ENCODE results near the gene BCAR1.
"Not testable (repeated sequence)": the region's sequence is repeated elsewhere in the genome, so short reads cannot be mapped to it uniquely, and the experiment has no call there.

The BCAR1 gene

GRCh38 chr16:75282466-75283281 is 31.2 kb upstream of the BCAR1 start:
- Histone ChIP-seq H3K27ac (ENCODE audit: low read depth, low read length) (no peak overlapping the region), H3K4me1 (ENCODE audit: control insufficient read depth, insufficient read depth, low read length) (no peaks in the 10 kb centered on the region), H3K27me3 (ENCODE audit: control insufficient read depth, insufficient read depth, low read length) (no peaks in the 10 kb centered on the region), H3K4me3 (ENCODE audit: low read length) (no peak overlapping the region), H3K9ac (ENCODE audit: low read length) (no peak overlapping the region), H3K36me3 (ENCODE audit: control insufficient read depth, insufficient read depth, low read length) (no peaks in the 10 kb centered on the region)

DNA sequence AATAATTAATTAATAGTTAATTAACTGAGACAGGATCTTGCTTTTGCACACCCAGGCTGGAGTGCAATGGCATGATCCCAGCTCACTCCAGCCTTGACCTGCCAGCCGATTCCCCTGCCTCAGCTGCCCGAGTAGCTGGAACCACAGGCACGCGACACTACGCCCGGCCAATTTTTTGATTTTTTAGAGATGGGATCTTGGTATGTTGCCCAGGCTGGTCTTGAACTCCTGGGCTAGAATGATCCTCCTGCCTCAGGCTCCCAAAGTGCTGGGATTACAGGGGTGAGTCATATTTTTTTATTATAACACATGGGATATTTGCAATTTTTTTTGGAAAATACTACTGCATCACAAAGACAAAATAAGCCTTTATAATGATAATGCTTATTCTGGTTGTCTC is 30.4 kb upstream of the BCAR1 start:
- H3K9ac ChIP-seq (ENCODE audit: low read length): no peak overlapping the region
- H3K27me3 ChIP-seq (ENCODE audit: control insufficient read depth, insufficient read depth, low read length): no peaks in the 10 kb centered on the region
- no peaks in the 10 kb centered on the region for H3K36me3 ChIP-seq (ENCODE audit: control insufficient read depth, insufficient read depth, low read length)
- H3K4me1 ChIP-seq (ENCODE audit: control insufficient read depth, insufficient read depth, low read length): no peaks in the 10 kb centered on the region
- no peak overlapping the region for H3K27ac ChIP-seq (ENCODE audit: low read depth, low read length)
- H3K4me3 ChIP-seq (ENCODE audit: low read length): no peak overlapping the region

GRCh38 chr16:75281009-75281408 is 29.6 kb upstream of the BCAR1 start:
- not testable (repeated sequence) for H3K27ac ChIP-seq (ENCODE audit: low read depth, low read length); H3K36me3 ChIP-seq (ENCODE audit: control insufficient read depth, insufficient read depth, low read length); H3K4me3 ChIP-seq (ENCODE audit: low read length); H3K4me1 ChIP-seq (ENCODE audit: control insufficient read depth, insufficient read depth, low read length); H3K9ac ChIP-seq (ENCODE audit: low read length); H3K27me3 ChIP-seq (ENCODE audit: control insufficient read depth, insufficient read depth, low read length)

GRCh38 chr16:75280331-75280804 is 28.9 kb upstream of the BCAR1 start:
- H3K4me3 ChIP-seq (ENCODE audit: low read length): no peak overlapping the region
- H3K4me1 ChIP-seq (ENCODE audit: control insufficient read depth, insufficient read depth, low read length): no peaks in the 10 kb centered on the region
- H3K9ac ChIP-seq (ENCODE audit: low read length): no peak overlapping the region
- H3K27ac ChIP-seq (ENCODE audit: low read depth, low read length): no peak overlapping the region
- no peaks in the 10 kb centered on the region for H3K27me3 ChIP-seq (ENCODE audit: control insufficient read depth, insufficient read depth, low read length)
- H3K36me3 ChIP-seq (ENCODE audit: control insufficient read depth, insufficient read depth, low read length): no peaks in the 10 kb centered on the region

- no peak overlapping the region for H3K27ac ChIP-seq (ENCODE audit: low read depth, low read length)
- H3K4me3 ChIP-seq (ENCODE audit: low read length): no peak overlapping the region
- H3K36me3 ChIP-seq (ENCODE audit: control insufficient read depth, insufficient read depth, low read length): no peaks in the 10 kb centered on the region
- H3K9ac ChIP-seq (ENCODE audit: low read length): no peak overlapping the region
- no peaks in the 10 kb centered on the region for H3K27me3 ChIP-seq (ENCODE audit: control insufficient read depth, insufficient read depth, low read length)
- H3K4me1 ChIP-seq (ENCODE audit: control insufficient read depth, insufficient read depth, low read length): no peaks in the 10 kb centered on the region
Observed at GRCh38 chr16:75279305-75279704, 27.9 kb upstream of the BCAR1 start.

DNA sequence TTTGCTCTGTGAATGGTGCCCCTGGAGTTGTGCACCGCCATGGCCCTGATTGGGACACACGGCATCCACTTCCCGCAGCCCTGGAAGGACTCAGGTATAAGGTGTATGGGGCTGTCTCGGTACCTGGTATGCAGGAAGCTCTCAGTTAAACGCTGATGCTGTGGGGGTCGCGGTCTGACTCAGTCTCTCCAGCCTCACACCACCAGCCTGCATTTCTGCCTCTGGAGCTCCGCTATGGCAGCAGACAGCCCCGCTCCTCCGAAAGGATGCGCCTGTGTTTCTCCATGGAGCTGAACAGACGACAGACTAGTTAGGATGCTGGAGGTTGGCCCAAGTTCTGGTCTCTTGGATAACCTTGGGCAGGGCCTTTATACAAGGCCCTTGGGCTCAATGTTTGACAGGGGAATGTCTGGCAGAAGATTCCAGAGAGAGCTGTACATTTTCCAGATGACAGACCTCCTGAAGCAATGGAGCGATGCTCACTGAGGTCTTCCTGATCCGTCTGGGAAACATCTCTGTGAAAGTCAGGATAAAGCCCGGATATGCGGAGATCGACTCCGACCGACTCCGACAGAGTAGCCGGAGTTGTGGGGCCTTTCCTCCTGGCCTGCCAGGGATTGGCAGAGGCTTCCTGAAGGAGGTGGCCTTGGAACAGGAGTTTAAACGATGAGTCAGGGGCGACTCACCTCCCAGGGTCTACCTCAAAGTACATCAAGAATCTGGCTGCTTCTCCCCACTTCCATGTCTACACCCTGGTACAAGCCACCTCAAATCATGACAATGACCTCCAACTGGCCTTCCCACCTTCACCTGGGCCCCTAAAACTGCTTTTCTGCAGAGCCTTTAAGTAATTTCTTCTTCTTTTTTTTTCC is 21.9 kb upstream of the BCAR1 start:
- no peaks in the 10 kb centered on the region for H3K27me3 ChIP-seq (ENCODE audit: control insufficient read depth, insufficient read depth, low read length)
- H3K36me3 ChIP-seq (ENCODE audit: control insufficient read depth, insufficient read depth, low read length): no peaks in the 10 kb centered on the region
- H3K4me1 ChIP-seq (ENCODE audit: control insufficient read depth, insufficient read depth, low read length): no peaks in the 10 kb centered on the region
- H3K4me3 ChIP-seq (ENCODE audit: low read length): no peak overlapping the region
- no peak overlapping the region for H3K27ac ChIP-seq (ENCODE audit: low read depth, low read length)
- H3K9ac ChIP-seq (ENCODE audit: low read length): no peak overlapping the region

DNA sequence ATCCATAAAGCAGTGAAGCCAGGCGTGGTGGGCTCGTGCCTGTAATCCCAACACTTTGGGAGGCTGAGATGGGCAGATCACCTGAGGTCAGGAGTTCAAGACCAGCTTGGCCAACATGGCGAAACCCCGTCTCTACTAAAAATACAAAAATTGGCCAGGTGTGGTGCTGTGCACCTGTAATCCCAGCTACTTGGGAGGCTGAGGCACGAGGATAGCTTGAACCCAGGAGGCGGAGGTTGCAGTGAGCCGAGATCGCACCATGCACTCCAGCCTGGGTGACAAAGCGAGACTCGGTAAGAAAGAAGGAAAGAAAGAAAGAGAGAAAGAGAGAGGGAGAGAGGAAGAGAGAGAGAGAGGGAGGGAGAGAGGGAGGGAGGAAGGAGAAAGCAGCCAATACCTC is 21.2 kb upstream of the BCAR1 start:
- not testable (repeated sequence) for H3K27me3 ChIP-seq (ENCODE audit: control insufficient read depth, insufficient read depth, low read length); H3K27ac ChIP-seq (ENCODE audit: low read depth, low read length); H3K4me1 ChIP-seq (ENCODE audit: control insufficient read depth, insufficient read depth, low read length); H3K36me3 ChIP-seq (ENCODE audit: control insufficient read depth, insufficient read depth, low read length); H3K4me3 ChIP-seq (ENCODE audit: low read length); H3K9ac ChIP-seq (ENCODE audit: low read length)

DNA sequence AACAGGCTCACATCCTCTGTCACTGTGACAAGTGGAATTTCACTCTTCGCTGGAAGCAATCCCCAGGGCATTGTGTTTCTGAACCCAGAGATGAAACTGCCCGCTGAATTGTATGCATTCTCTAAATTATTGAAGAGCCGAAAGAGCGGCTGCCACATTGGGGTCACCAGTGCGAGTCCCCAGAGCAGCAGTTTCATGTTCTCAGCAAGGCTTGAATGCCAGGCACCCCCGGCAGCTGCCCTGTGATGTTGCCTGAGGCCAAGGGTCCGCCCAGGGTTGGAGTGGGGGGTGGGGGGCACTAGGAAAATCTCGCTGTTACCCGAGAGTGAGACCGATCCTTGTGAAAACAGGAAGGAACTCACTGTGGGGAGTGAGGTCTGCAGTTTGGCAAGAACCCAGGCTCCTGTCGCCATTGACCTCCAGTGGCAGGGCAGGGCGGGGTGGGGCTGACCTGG is 20.7 kb upstream of the BCAR1 start:
- no peak overlapping the region for H3K27ac ChIP-seq (ENCODE audit: low read depth, low read length)

GRCh38 chr16:75271441-75272096 is 20.1 kb upstream of the BCAR1 start:
- Histone ChIP-seq H3K27me3 (ENCODE audit: control insufficient read depth, insufficient read depth, low read length) (no peaks in the 10 kb centered on the region), H3K4me3 (ENCODE audit: low read length) (no peak overlapping the region), H3K4me1 (ENCODE audit: control insufficient read depth, insufficient read depth, low read length) (peaks cover 8% of the 10 kb centered on the region), H3K9ac (ENCODE audit: low read length) (no peak overlapping the region), H3K36me3 (ENCODE audit: control insufficient read depth, insufficient read depth, low read length) (no peaks in the 10 kb centered on the region), H3K27ac (ENCODE audit: low read depth, low read length) (no peak overlapping the region)

More for the DNA sequence above, 20.7 kb upstream of the BCAR1 start:
- Histone ChIP-seq H3K36me3 (ENCODE audit: control insufficient read depth, insufficient read depth, low read length) (no peaks in the 10 kb centered on the region), H3K27me3 (ENCODE audit: control insufficient read depth, insufficient read depth, low read length) (no peaks in the 10 kb centered on the region), H3K9ac (ENCODE audit: low read length) (no peak overlapping the region), H3K4me3 (ENCODE audit: low read length) (no peak overlapping the region), H3K4me1 (ENCODE audit: control insufficient read depth, insufficient read depth, low read length) (peaks cover 7% of the 10 kb centered on the region)

- H3K9ac ChIP-seq (ENCODE audit: low read length); H3K4me3 ChIP-seq (ENCODE audit: low read length); H3K27me3 ChIP-seq (ENCODE audit: control insufficient read depth, insufficient read depth, low read length); H3K27ac ChIP-seq (ENCODE audit: low read depth, low read length); H3K36me3 ChIP-seq (ENCODE audit: control insufficient read depth, insufficient read depth, low read length): not testable (repeated sequence)
- H3K4me1 ChIP-seq (ENCODE audit: control insufficient read depth, insufficient read depth, low read length): peaks cover 13% of the 10 kb centered on the region
Observed at GRCh38 chr16:75269358-75269757, 17.9 kb upstream of the BCAR1 start.

DNA sequence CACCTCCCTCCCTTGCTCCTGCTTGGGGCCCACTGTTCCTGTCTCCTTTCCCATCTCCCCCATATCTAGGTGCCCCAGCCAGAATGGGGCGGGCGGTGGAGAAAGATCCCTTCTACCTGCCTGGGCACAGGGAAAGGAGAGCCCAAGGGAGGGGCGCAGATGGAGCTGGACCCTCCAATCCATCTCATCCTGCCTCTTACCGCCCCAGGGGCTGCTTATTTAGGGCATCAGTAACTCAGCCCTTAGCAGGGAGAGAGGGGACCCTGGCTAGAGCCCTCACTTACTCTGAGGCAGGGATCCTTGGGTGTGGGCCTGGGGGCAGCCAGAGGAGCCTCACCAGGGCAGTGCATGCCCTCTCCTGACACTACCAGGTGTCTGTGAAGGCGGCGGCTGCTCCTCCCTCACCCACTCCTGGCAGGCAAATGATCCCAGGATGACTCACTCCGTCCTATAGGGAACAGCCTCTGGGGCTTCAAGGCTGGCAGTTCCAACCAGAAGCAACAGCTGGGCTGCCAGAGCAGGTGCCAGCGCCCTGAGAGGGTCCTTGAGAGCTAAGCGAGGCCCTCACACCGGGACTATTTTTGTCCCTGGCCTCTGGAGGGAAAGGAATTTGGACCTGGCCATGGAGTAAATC is 16.3 kb upstream of the BCAR1 start:
- H3K4me3 ChIP-seq (ENCODE audit: low read length): no peak overlapping the region
- H3K4me1 ChIP-seq (ENCODE audit: control insufficient read depth, insufficient read depth, low read length): peaks cover 29% of the 10 kb centered on the region
- no peak overlapping the region for H3K27ac ChIP-seq (ENCODE audit: low read depth, low read length)
- no peaks in the 10 kb centered on the region for H3K36me3 ChIP-seq (ENCODE audit: control insufficient read depth, insufficient read depth, low read length)
- no peak overlapping the region for H3K9ac ChIP-seq (ENCODE audit: low read length)
- H3K27me3 ChIP-seq (ENCODE audit: control insufficient read depth, insufficient read depth, low read length): no peaks in the 10 kb centered on the region

Measured in rectal smooth muscle tissue (tissue), 1 donor.